Subcutaneous abdominal adipose tissue (tissue), 5 donors: ENCODE results near the gene RFNG.
A peak's percentile ranks its signal among the peaks of the same experiment; 100 is the strongest.

ENCODE experiments used
- H3K27ac ChIP-seq: one replicate; pipeline ENCODE4 v1.7.0; 2013; ENCODE audit warnings: low read depth, mild to moderate bottlenecking, inconsistent platforms, low read length, moderate library complexity
- H3K27me3 ChIP-seq, 5 donors: one replicate each; pipeline ENCODE4 v1.7.0; 2013; ENCODE audit warnings: low read length in 5 of 5, inconsistent platforms in 1 of 5; ENCODE audit not compliant: control insufficient read depth in 5 of 5, insufficient read depth in 4 of 5
- H3K36me3 ChIP-seq, 5 donors: one replicate each; pipeline ENCODE4 v1.7.0; 2013; ENCODE audit warnings: low read length in 5 of 5; ENCODE audit not compliant: control insufficient read depth in 5 of 5, insufficient read depth in 5 of 5
- H3K4me1 ChIP-seq, 5 donors: one replicate each; pipeline ENCODE4 v1.7.0; 2013; ENCODE audit warnings: low read length in 5 of 5, mild to moderate bottlenecking in 3 of 5, moderate library complexity in 1 of 5; ENCODE audit not compliant: control insufficient read depth in 5 of 5, insufficient read depth in 5 of 5
- H3K4me3 ChIP-seq, 5 donors: one replicate each; pipeline ENCODE4 v1.7.0; 2013; ENCODE audit warnings: low read length in 5 of 5, low read depth in 1 of 5
- H3K9ac ChIP-seq, 5 donors: one replicate each; pipeline ENCODE4 v1.7.0; 2013; ENCODE audit warnings: low read length in 5 of 5, mild to moderate bottlenecking in 4 of 5, moderate library complexity in 3 of 5
- H3K9me3 ChIP-seq, 5 donors: one replicate each; pipeline ENCODE4 v1.7.0; 2013; ENCODE audit warnings: low read length in 5 of 5; ENCODE audit not compliant: control insufficient read depth in 5 of 5
- donor health status: healthy.
- donor health status: healthy.
- donor health status: healthy.
- donor health status: healthy.
- donor health status: healthy.

The RFNG gene

DNA sequence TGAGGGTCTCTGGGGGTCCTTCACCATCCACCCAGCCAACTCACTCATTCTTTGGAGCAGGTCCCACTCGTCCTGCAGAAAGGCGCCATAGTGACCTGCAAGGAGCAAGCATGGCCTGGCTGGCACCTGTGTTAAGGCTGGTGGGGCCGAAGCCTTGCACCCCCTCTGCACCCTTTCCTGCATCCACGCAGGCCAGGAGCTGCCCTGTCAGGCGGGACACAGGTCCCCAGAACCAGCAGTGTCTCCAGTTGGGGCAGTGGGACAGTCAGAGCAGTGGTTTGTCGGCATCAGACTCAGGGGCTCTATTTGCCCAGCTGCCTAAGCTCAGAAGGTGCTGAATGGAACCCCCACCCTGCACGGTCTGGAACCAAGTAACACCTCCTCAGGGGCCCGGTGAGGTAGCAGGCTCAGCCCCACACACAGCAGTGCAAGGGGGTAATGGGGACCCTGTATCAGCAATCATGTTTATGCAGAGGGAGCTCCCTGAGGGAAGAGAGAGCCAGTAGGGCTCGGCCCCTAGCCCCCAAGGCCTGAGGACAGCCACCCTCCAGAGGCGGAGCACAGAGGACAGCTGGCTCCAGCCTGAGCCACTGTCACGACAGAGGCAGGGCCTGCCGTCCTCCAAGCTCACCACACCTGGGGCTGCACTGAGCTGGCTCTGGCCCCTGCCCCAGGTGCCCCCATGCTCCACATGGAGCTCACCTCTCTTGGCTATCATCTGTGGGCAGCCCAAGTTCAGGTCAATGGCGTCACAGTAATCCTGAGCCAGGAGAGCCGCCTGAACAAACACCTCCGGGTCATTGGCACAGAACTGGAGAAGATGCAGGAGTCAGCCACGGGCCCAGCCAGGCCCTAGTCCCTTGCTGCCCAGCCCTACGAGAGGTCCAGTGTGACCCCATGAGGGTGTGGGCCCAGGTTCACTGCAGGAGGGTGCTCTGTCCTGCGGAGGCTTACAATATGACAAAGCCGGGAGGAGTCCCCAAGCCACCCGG, 12.1 kb upstream of the RFNG start:
- H3K4me1 ChIP-seq: peaks cover 0 to 32% (median 30%) of the 10 kb centered on the region in 5 donors
- peaks cover 0 to 53% (median 49%) of the 10 kb centered on the region in 5 donors for H3K36me3 ChIP-seq
- H3K27me3 ChIP-seq: no peaks in the 10 kb centered on the region
- H3K4me3 ChIP-seq: no peak overlapping the region
- H3K9me3 ChIP-seq: no peaks in the 10 kb centered on the region
- peak overlapping the region in 3 of 5 donors; percentile 49 to 99 (median 98) for H3K9ac ChIP-seq
- H3K27ac ChIP-seq: no peak overlapping the region

DNA sequence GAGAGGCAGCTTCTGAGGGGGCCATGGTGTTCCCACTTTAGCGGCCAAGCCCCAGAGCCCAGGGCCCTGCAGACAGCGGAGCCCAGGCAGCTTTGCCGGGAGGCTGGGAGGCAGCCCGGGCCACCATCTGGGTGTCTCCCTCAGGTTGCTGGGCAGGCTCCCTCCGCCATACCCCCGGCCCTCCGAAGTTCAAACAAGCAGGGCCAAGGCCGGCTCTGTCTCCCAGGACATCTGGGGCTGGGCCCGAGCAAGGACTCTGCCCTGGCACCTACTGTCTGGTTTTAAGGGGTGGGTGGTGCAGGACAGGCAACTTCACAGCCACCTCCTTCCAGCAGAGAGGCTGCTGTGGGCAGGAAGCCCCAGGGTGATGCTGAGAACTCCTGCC, 11.4 kb upstream of the RFNG start:
- Histone ChIP-seq H3K27me3 (no peaks in the 10 kb centered on the region), H3K27ac (no peak overlapping the region), H3K9me3 (no peaks in the 10 kb centered on the region), H3K36me3 (peaks cover 0 to 61% (median 56%) of the 10 kb centered on the region in 5 donors), H3K4me1 (peaks cover 0 to 32% (median 30%) of the 10 kb centered on the region in 5 donors), H3K9ac (no peak overlapping the region), H3K4me3 (no peak overlapping the region)

DNA sequence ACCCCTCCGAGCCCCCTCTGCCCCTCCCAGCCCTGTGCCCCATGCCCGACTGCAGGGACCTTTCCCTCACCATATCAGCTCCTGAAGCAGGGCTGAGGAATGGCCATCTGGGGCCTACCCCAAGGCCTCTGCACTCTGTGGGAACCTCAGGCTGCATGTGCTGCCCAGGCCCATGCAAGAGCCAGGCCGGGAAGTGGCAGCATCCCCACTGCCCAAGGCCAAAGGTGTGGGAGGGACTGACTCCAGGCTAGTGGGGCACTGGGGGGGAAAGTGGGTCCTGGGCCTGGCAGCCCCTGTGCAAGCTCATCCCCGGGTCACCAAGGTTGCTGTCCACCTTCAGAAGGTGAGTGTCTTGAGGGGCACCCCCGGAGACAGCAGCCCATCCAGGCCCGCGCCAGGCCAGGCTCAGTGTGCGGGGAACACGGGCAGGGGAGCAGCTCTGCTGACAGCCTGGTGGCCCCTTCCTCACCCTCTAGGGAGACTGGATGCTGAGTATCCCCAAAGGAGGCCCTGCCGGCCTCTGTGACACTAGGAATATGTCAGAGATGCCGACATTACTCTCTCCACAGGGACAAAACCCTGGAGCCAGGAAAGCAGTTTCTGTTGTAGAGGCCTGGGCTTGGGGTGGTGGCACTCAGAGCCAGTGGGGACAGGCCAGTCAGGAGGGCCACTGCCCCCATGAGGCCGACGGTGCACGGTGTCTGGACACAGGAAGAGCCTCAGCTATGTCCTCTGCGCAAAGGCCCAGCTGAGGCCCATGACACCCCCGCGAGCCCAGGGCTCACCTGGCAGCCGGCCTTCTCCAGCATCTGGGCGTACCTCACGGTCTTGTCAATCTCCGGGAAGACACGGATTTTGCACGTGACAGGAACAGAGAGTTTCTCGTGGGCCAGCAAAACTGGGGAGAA, 10.7 kb upstream of the RFNG start:
- Histone ChIP-seq H3K4me1 (peaks cover 0 to 32% (median 30%) of the 10 kb centered on the region in 5 donors), H3K27me3 (no peaks in the 10 kb centered on the region), H3K4me3 (no peak overlapping the region), H3K9ac (no peak overlapping the region), H3K9me3 (no peaks in the 10 kb centered on the region), H3K36me3 (peaks cover 0 to 67% (median 63%) of the 10 kb centered on the region in 5 donors), H3K27ac (no peak overlapping the region)

DNA sequence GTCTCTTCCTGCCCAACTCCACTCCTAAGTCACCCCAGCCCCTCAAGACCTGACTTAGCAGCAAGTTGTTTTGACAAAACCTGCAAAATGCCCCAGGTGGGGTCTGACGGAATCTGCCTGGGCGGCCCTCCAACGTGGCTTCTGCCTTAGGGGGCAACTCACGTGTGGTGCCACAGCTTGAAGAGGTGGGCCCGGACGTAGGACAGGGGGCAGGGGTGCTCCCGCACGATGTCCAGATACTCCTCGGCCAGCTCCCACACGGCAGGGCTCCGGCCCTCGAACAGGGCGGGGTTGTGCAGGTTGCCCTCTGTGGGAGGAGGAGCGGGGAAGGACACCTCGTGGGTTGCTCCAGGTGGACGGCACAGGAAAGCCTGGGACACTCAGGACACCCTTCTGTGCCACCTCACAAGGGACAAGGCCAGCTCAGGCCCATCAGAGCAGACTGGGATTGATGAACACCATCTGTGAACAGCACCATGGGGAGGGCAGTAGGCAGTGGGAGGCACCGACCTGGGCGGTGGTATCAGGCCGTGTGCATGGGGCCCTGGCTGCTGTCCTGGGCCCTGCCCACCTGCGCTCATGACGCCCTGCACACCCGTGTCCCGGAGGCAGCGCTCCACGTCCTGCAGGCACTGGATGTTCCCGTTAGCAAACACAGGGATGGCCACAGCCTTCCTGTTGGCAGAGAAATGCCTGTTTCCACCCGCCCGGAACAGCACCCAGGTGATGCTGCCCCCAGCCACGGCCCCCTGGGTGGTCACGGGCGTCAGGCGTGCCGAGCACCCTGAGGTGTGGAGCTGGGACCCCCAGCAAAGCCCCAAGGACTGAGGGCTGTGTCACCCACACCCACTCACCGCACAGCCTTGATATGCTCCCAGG, 9.7 kb upstream of the RFNG start:
- no peak overlapping the region for H3K9ac ChIP-seq
- no peak overlapping the region for H3K27ac ChIP-seq
- H3K4me3 ChIP-seq: no peak overlapping the region
- H3K27me3 ChIP-seq: no peaks in the 10 kb centered on the region
- H3K9me3 ChIP-seq: no peaks in the 10 kb centered on the region
- peaks cover 0 to 29% (median 26%) of the 10 kb centered on the region in 5 donors for H3K4me1 ChIP-seq
- H3K36me3 ChIP-seq: peaks cover 0 to 77% (median 73%) of the 10 kb centered on the region in 5 donors

DNA sequence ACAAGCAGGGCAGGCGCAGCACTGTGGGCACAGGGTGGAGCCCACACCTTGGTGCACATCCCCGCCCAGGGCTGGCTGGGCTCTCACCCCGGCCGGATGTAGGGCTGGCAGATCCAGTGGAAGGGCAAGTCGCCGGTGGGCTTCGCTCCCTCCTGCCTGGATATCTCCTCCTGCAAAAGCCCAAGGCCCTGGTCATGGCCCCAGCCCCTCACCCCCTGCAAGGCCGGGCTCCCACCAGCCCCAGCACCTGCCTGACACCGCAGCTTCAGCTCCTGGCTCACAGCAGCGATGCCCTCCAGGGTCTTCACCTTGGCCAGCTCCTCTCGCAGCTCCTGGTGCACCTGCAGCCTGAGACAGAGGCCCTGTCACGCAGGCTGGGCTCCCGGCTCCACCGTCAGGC, 9.0 kb upstream of the RFNG start:
- Histone ChIP-seq H3K4me1 (peaks cover 0 to 23% (median 20%) of the 10 kb centered on the region in 5 donors), H3K27ac (no peak overlapping the region), H3K9ac (no peak overlapping the region), H3K27me3 (no peaks in the 10 kb centered on the region), H3K4me3 (no peak overlapping the region), H3K36me3 (peaks cover 0 to 84% (median 80%) of the 10 kb centered on the region in 5 donors), H3K9me3 (no peaks in the 10 kb centered on the region)

DNA sequence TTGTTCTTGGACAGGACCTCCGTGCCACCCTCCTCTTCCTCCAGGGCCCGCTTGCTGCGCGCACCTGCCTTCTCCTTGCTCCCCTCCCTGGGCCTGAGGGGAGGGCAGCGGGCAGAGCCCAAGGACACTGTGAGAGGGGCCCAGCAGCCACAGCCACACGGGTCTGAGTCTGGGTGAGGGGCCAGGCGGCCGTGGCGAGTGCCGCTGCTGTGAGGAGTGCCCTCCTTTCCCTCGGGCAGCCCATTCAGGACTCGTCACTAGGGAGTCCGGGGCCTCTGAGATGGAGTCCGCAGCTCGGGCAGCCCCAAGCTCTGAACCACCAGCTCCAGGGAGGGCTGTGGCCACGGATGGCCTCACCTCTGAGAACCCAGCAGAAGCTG, 8.4 kb upstream of the RFNG start:
- Histone ChIP-seq H3K9ac (no peak overlapping the region), H3K27ac (no peak overlapping the region), H3K4me1 (peaks cover 0 to 21% (median 18%) of the 10 kb centered on the region in 5 donors), H3K9me3 (no peaks in the 10 kb centered on the region), H3K27me3 (no peaks in the 10 kb centered on the region), H3K36me3 (peaks cover 0 to 89% (median 85%) of the 10 kb centered on the region in 5 donors), H3K4me3 (no peak overlapping the region)

DNA sequence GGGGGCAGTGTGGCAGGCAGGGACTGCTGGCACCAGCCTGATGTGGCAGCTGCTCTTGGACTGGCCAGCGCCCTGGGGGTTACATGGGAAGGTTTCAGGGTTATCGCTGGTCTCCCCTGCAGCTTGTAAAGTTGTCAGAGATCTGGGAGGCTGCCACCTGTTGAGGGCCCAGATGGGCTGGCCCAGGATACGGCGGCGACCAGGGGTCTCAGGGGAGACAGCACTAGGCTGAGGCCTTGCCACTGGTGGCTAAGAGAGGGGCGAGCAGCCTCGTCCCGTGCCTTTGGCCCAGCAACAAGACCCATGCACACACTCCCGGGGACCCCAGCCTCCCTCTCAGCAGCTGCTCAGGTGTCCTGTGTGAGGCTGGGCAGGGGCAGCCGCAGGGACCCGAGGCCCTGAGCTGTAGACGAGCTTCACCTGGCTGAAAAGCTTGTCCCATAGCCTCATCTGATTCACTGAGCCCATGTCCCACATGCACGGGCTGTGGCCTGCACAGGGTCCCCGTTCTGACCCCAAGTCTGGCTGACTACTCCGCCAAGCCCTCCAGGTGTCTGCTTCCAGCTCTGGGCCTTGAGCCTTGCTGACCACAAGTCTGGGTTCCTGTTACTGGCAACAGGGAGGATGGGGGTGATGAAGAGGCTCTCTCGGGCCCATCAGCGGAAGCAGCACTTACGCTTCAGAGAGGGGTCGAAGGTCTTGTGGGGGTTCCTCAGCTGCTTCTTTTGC, 7.8 kb upstream of the RFNG start:
- H3K9ac ChIP-seq: no peak overlapping the region
- H3K4me1 ChIP-seq: peaks cover 0 to 15% (median 12%) of the 10 kb centered on the region in 5 donors
- no peak overlapping the region for H3K4me3 ChIP-seq
- H3K9me3 ChIP-seq: no peaks in the 10 kb centered on the region
- H3K27ac ChIP-seq: no peak overlapping the region
- no peaks in the 10 kb centered on the region for H3K27me3 ChIP-seq
- peaks cover 0 to 95% (median 91%) of the 10 kb centered on the region in 5 donors for H3K36me3 ChIP-seq

DNA sequence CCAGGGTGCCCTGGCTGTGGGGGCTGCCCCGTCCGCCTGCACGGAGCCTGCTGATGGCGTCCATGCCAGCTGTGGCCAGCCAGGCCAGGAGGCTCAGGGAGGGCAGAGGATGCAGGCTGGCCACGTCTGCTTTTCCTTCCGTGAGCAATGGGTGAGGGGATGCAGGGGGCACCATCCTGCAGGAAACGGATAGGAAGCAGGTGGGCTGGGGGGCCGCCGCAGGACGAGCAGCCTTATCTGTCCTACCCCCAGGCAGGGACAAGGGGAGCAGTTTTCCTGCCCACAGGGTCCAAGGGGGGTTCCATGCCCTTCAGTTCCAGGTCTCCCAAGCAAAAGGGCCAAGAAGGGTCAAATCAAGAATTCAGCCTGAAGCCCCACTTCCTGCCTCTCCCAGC, 7.2 kb upstream of the RFNG start:
- no peaks in the 10 kb centered on the region for H3K27me3 ChIP-seq
- no peak overlapping the region for H3K27ac ChIP-seq
- no peak overlapping the region for H3K9ac ChIP-seq
- H3K4me1 ChIP-seq: peaks cover 0 to 13% (median 7%) of the 10 kb centered on the region in 5 donors
- H3K9me3 ChIP-seq: no peaks in the 10 kb centered on the region
- H3K4me3 ChIP-seq: no peak overlapping the region
- H3K36me3 ChIP-seq: peaks cover 0 to 98% (median 96%) of the 10 kb centered on the region in 5 donors
